ENCODE measurements around the gene NCAM1.

NCAM1 gene

GRCh38 chr11:113075586-113076095 lies 114.4 kb downstream of the NCAM1 start:
- TF ChIP-seq CTCF (IDR thresholded peaks at IDR 0.05): no peak

GRCh38 chr11:113077379-113077778 lies 116.2 kb downstream of the NCAM1 start:
- H3K4me3 ChIP-seq (ENCODE audit: low read depth in 1 of 2, low read length in 1 of 2): no peak overlapping the region
- no peak for TF ChIP-seq CTCF (IDR thresholded peaks at IDR 0.05)
- no peaks in the 10 kb centered on the region for H3K9me3 ChIP-seq
- H3K36me3 ChIP-seq: no peaks in the 10 kb centered on the region
- no peak overlapping the region for H3K27ac ChIP-seq
- no peaks in the 10 kb centered on the region for H3K27me3 ChIP-seq
- no peaks in the 10 kb centered on the region for H3K4me1 ChIP-seq (ENCODE audit: control insufficient read depth in 1 of 2, insufficient read depth in 1 of 2, low read depth in 1 of 2, low read length in 1 of 2)

More at GRCh38 chr11:113075586-113076095, 114.4 kb downstream of the NCAM1 start:
- Histone ChIP-seq H3K27me3 (no peaks in the 10 kb centered on the region), H3K4me1 (ENCODE audit: control insufficient read depth in 1 of 2, insufficient read depth in 1 of 2, low read depth in 1 of 2, low read length in 1 of 2) (no peaks in the 10 kb centered on the region), H3K4me3 (ENCODE audit: low read depth in 1 of 2, low read length in 1 of 2) (no peak overlapping the region), H3K9me3 (no peaks in the 10 kb centered on the region), H3K27ac (no peak overlapping the region), H3K36me3 (no peaks in the 10 kb centered on the region)

DNA sequence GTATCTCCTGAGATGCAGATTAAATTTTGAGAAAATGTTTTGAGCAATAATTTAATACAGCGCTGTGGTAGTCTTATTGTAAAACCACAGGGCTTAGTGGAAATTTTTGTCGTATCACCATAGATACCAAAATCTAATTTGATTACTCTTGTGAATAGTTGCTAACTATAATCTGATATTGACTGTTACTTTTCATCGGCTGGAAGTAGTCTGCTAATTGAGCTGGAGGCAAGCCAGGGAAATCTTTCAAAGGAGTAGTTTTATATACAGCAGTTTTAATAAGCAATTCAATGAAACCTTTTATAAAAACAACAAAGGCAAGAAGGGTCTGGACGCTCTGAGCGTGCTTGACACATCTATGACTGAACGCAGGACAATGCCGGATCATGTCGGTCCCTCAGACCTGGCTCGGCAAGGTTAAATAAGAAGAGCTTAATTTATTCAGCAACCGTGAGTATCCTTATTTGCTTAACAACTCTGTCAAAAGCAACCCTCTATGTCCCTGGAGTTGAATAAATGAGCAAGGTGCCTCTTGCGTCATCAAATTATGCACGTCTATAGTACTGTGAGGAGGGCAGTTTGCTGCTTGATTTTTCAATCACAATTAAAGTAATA lies 121.2 kb downstream of the NCAM1 start:
- Histone ChIP-seq H3K36me3 (no peaks in the 10 kb centered on the region), H3K9me3 (no peaks in the 10 kb centered on the region), H3K4me1 (ENCODE audit: control insufficient read depth in 1 of 2, insufficient read depth in 1 of 2, low read depth in 1 of 2, low read length in 1 of 2) (no peaks in the 10 kb centered on the region), H3K27ac (no peak overlapping the region), H3K27me3 (no peaks in the 10 kb centered on the region), H3K4me3 (ENCODE audit: low read depth in 1 of 2, low read length in 1 of 2) (no peak overlapping the region)
- no peak for TF ChIP-seq CTCF (IDR thresholded peaks at IDR 0.05)

GRCh38 chr11:113083571-113083970 lies 122.4 kb downstream of the NCAM1 start:
- Histone ChIP-seq H3K27ac (no peak overlapping the region), H3K9me3 (no peaks in the 10 kb centered on the region), H3K4me1 (ENCODE audit: control insufficient read depth in 1 of 2, insufficient read depth in 1 of 2, low read depth in 1 of 2, low read length in 1 of 2) (no peaks in the 10 kb centered on the region), H3K36me3 (no peaks in the 10 kb centered on the region), H3K27me3 (no peaks in the 10 kb centered on the region), H3K4me3 (ENCODE audit: low read depth in 1 of 2, low read length in 1 of 2) (no peak overlapping the region)
- no peak for TF ChIP-seq CTCF (IDR thresholded peaks at IDR 0.05)

GRCh38 chr11:113084297-113084696 lies 123.1 kb downstream of the NCAM1 start:
- Histone ChIP-seq H3K27me3 (no peaks in the 10 kb centered on the region), H3K4me3 (ENCODE audit: low read depth in 1 of 2, low read length in 1 of 2) (no peak overlapping the region), H3K9me3 (no peaks in the 10 kb centered on the region), H3K27ac (no peak overlapping the region), H3K4me1 (ENCODE audit: control insufficient read depth in 1 of 2, insufficient read depth in 1 of 2, low read depth in 1 of 2, low read length in 1 of 2) (no peaks in the 10 kb centered on the region), H3K36me3 (no peaks in the 10 kb centered on the region)
- no peak for TF ChIP-seq CTCF (IDR thresholded peaks at IDR 0.05)
